Progenitor cell of endocrine pancreas (in vitro differentiated cells): ENCODE data around the gene SIDT2. TPM values are rescaled to one million over a fixed set of nuclear protein-coding genes. Genes with fewer than 3 reads are reported as not detected.

ENCODE experiments used
- DNase-seq: peaks from one replicate; pipeline ENCODE4 v3.0.0; 2021; ENCODE audit warnings: low spot score; ENCODE audit not compliant: unreplicated experiment
- H3K27ac Mint-ChIP-seq: 2 replicates; pipeline ENCODE4 v1.8.0; 2021; ENCODE audit warnings: mild to moderate bottlenecking, moderate library complexity, mixed read lengths
- H3K27me3 Mint-ChIP-seq: 2 replicates; pipeline ENCODE4 v1.8.0; 2021; ENCODE audit warnings: mixed read lengths
- H3K36me3 Mint-ChIP-seq: 2 replicates; pipeline ENCODE4 v1.8.0; 2022; ENCODE audit warnings: mixed read lengths; ENCODE audit not compliant: insufficient read depth
- H3K4me1 Mint-ChIP-seq: 2 replicates; pipeline ENCODE4 v1.8.0; 2021; ENCODE audit warnings: low read depth, mixed read lengths
- H3K4me3 Mint-ChIP-seq: 2 replicates; pipeline ENCODE4 v1.8.0; 2021; ENCODE audit warnings: low read depth, mild to moderate bottlenecking, moderate library complexity, mixed read lengths
- H3K9me3 Mint-ChIP-seq: 2 replicates; pipeline ENCODE4 v1.8.0; 2021; ENCODE audit warnings: low read depth, mixed read lengths
- total RNA-seq: library from RNA; stranded (reverse); gene quantifications from 2 replicates; pipeline ENCODE4 v1.2.1, GENCODE V29; 2021
- TF ChIP-seq, protein P1 (sequence below): fragments of 200-600 bp; sonication (generic); IDR thresholded peaks from one replicate; pipeline ENCODE4 v1.5.0; 2021; ENCODE audit warnings: antibody characterized with exemption, mild to moderate bottlenecking; ENCODE audit not compliant: unreplicated experiment

SIDT2 gene
- total RNA-seq, 1 donor from 2014 or later: 44.7 TPM

DNA sequence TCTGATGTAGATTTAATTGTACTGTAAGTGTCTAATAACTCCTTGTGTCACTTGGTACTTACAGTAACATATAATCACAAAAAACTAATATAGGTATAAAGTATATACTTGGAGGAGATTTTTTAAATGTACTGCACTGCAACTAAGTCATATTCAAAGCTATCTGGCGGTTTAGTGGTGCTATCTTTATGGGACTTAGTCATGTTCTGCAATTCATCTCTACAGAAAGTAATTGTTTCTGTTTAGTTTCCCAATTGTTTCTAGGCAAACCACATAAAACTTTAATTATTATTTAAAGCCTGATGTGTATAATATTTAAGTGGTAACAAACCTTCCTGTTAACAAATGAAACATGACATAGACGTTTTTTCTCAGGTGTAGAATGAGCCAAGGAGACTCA is 26.5 kb upstream of the SIDT2 start:
- H3K9me3 Mint-ChIP-seq: no peaks in the 10 kb centered on the region
- DNase-seq: no peak
- peaks cover 7% of the 10 kb centered on the region for H3K4me1 Mint-ChIP-seq
- H3K27ac Mint-ChIP-seq: no peak overlapping the region
- H3K4me3 Mint-ChIP-seq: no peak overlapping the region
- TF ChIP-seq, protein P1, sequence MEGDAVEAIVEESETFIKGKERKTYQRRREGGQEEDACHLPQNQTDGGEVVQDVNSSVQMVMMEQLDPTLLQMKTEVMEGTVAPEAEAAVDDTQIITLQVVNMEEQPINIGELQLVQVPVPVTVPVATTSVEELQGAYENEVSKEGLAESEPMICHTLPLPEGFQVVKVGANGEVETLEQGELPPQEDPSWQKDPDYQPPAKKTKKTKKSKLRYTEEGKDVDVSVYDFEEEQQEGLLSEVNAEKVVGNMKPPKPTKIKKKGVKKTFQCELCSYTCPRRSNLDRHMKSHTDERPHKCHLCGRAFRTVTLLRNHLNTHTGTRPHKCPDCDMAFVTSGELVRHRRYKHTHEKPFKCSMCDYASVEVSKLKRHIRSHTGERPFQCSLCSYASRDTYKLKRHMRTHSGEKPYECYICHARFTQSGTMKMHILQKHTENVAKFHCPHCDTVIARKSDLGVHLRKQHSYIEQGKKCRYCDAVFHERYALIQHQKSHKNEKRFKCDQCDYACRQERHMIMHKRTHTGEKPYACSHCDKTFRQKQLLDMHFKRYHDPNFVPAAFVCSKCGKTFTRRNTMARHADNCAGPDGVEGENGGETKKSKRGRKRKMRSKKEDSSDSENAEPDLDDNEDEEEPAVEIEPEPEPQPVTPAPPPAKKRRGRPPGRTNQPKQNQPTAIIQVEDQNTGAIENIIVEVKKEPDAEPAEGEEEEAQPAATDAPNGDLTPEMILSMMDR: no peak
- peaks cover 15% of the 10 kb centered on the region for H3K36me3 Mint-ChIP-seq
- no peaks in the 10 kb centered on the region for H3K27me3 Mint-ChIP-seq

DNA sequence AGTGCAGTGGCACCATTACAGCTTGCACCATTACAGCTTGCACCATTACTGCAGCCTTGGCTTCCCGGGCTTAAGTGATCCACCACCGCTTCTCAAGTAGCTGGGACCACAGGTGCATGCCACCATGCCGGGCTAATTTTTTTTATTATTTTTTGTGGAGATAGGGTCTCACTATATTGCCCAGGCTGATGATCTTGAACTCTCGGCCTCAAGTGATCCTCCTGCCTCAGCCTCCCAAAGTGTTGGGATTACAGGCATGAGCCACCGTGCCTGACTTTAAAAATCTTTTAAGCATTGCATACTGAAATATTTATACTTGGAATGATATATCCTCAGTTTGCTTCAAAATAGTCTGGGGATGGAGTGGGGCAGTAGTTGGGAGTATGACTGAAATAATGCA is 24.1 kb upstream of the SIDT2 start:
- no peaks in the 10 kb centered on the region for H3K27me3 Mint-ChIP-seq
- TF ChIP-seq, protein P1: no peak
- no peak overlapping the region for H3K27ac Mint-ChIP-seq
- peaks cover 4% of the 10 kb centered on the region for H3K4me1 Mint-ChIP-seq
- peaks cover 14% of the 10 kb centered on the region for H3K36me3 Mint-ChIP-seq
- no peaks in the 10 kb centered on the region for H3K9me3 Mint-ChIP-seq
- no peak overlapping the region for H3K4me3 Mint-ChIP-seq
- DNase-seq: no peak

DNA sequence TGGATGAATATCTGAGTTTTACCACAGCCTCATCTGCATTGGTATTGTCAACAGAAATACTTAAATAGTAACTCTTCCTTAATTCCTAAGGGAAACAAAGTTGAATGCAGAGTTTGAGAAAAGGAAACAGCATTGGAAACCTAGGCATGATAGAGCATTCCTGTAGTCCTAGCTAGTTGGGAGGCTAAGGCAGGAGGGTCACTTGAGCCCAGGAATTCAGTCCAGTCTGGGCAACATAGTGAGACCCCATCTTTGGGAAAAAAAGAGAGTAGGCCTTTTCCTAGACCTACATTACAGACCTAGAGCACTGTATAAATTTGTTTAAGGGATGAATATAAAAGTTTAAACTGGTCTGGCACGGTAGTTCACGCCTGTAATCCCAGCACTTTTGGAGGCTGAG is 21.0 kb upstream of the SIDT2 start:
- H3K4me3 Mint-ChIP-seq: no peak overlapping the region
- no peak for DNase-seq
- TF ChIP-seq, protein P1: no peak
- H3K27me3 Mint-ChIP-seq: no peaks in the 10 kb centered on the region
- peaks cover 13% of the 10 kb centered on the region for H3K36me3 Mint-ChIP-seq
- no peaks in the 10 kb centered on the region for H3K9me3 Mint-ChIP-seq
- no peak overlapping the region for H3K27ac Mint-ChIP-seq
- peaks cover 9% of the 10 kb centered on the region for H3K4me1 Mint-ChIP-seq

GRCh38 chr11:117159892-117160291 is 18.7 kb upstream of the SIDT2 start:
- DNase-seq: no peak
- Mint-ChIP-seq H3K27ac (peak overlapping the region; percentile 13), H3K9me3 (no peaks in the 10 kb centered on the region), H3K27me3 (no peaks in the 10 kb centered on the region), H3K4me3 (no peak overlapping the region), H3K36me3 (peaks cover 15% of the 10 kb centered on the region), H3K4me1 (peaks cover 9% of the 10 kb centered on the region)
- TF ChIP-seq, protein P1: no peak

DNA sequence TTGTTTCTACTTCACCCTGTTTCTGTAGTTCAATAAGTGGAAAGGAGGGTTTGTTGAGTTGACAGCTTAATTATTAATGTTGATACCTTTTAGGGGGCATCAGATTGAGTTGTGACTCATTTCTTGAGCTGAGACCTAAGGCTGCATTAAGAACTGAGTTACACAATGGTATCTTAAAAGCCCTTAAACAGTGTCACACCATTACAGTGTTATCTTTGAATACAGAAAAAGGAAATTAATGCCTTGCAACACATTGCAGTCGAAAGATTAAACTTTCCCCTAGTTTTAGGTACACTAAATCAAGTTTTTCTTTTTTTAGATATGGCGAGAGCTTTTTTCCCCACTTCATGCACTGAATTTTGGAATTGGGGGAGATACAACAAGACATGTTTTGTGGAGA is 17.7 kb upstream of the SIDT2 start:
- Mint-ChIP-seq H3K36me3 (peaks cover 19% of the 10 kb centered on the region), H3K4me3 (no peak overlapping the region), H3K27ac (peak overlapping the region; percentile 73), H3K9me3 (no peaks in the 10 kb centered on the region), H3K4me1 (peaks cover 9% of the 10 kb centered on the region), H3K27me3 (no peaks in the 10 kb centered on the region)
- no peak for DNase-seq
- TF ChIP-seq, protein P1: no peak
